HG02759 (cell line): ENCODE results near the gene APOBEC3F.

Experiments
- ATAC-seq: cut with Tn5 transposase; IDR thresholded peaks from one replicate; pipeline ENCODE4 v1.9.1; 2021; ENCODE audit warnings: mild to moderate bottlenecking, moderate library complexity; ENCODE audit not compliant: unreplicated experiment

The APOBEC3F gene

DNA sequence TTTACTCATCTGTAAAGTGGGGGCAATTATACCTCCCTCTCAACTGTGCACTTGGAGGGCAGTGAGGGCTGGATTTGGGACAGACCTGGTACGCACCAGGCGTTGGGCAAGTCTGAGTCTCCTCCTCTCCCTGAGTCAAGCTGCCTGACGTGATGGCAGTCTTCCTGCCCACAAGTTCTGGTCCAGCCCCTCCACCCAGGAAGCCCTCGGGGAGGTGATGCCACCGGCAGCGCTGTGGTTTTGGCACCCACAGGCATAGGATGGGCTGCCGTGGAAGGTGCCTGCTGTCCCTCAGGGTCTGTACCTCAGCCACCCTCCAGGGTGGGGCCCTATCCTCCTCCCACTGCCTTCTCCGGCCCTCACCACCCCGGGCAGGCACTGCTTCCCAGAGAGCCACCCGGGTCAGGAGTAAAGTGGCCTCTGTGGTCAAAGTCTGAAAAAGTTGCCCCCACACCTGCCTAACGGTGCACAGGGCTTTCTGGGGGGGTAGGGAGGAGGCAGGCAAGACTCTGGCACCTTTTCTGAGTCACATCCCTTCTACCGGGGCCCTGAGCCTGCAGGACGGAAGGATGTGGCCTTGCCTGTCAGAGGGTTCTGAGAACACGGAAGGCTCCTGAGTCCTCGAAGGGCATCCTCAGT, 49.9 kb downstream of the APOBEC3F start:
- ATAC-seq = no peak

DNA sequence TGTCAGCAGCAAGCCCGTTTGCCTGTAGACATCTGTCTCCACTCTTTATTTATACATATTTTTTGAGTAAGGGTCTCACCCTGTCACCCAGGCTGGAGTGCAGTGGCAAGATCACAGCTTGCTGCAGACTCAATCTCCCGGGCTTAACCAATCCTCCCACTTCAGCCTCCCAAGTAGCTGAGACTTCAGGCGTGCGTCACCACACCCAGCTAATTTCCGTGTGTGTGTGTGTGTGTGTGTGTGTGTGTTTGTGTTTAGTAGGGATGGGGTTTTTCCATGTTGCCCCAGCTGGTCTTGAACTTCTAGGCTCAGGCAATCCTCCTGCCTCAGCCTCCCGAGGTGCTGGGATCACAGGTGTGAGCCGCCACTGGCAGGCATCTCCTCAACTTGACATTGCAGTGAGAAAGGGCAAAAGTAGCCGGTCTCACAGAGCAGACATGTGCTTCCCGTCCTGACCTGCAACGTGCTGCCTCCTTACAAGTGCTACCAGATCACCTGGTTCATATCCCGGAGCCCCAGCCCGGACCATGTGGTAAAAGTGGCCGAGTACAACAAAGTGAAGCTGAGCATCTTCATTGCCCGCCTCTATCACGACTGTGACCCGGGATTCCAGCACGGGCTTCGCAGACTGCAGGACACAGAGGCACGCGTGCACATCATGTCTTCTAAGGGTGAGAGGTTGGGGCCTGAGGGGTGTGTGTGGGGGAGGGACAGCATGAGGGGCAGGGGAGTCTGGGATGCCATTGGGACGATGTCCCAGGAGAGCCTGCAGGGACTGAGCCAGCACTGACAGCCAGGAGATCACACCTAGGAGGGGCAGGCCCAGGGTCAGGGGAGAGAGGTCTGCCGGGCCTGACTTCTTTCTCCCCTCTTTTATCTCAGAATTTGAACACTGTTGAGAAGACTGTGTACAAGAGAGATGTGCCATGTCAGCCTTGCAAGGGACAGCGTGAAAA, 50.7 kb downstream of the APOBEC3F start:
- no peak for ATAC-seq

DNA sequence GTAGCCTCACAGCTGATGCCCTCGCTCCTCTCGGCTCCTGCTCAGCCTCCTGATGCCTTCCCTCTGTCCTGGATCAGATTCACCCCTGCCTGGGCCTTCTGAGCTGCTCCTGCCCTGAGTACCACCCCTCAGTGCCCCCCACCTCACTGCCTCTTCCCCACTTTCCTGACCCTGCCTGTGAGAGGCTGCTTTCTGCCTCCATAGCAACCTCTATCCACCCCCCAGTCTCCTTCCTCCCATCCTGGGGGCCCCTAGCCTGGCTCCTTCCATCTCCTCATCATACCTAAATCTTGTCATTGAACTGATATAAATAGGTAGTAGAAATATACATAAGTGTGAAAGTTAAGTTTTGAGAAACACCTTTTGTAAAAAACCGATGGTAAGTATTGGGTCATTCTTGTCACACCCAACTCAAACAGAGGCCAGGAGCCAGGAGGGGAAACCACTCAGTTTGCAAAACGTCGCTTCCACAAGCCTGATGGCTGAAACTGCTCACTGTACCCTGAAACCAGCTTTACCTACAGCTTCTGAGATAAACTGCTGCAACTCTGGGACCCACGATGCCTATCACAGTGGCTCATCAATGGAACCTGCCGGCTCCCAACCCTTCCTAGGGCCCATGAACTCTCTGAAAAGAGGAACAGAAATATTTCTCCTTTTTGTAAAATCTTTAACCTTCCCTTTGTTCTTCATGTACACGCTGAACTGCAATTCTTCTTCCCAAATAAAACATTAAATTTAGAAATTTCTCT, 51.6 kb downstream of the APOBEC3F start:
- no peak for ATAC-seq

DNA sequence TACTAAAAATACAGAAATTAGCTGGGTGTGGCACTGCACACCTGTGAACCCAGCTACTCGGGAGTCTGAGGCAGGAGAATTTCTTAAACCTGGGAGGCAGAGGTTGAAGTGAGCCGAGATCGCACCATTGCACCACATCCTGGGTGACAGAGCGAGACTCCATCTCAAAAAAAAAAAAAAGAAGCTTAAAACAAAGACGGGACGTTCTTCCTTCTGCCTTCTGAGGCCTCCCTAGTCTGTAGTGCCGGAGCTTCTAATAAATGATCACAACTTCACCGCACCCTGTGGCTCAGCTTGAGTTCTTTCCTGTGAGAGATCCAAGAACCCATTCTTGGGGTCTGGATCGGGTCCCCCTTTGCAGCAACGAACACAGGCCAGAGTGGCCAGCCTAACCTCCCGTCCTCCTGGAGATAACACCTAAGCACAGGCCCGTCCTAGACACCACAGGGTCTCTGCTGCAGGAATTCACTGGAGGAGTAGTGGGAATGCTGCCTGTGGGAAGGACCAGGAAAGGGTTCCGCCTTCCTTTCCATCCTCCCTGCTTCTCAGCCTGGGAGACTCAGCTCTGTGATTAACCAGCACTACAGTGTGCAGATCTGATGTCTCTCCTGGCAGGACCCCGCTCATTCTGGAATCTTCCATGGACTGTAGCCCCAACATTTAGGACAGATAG, 54.2 kb downstream of the APOBEC3F start:
- ATAC-seq = no peak

DNA sequence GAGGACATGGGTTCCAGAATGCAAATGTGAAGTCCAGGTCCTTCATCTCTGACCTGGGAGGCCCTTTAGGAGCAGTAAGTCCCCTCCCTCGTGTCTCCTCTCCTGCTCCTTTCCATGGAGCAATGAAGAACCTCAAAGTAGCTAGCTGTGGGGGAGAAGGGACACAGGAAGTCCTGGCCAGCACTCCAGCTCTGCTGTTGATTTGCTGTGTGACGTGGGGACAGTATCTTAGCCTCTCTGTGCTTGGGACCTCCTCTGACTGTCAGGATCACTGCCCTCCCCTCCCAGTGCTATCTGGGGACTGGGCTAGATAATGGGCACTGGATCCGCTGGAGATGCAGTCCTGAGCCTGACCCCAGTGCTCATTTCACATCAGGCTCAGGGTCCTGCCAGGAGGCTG, 55.3 kb downstream of the APOBEC3F start:
- no peak for ATAC-seq

DNA sequence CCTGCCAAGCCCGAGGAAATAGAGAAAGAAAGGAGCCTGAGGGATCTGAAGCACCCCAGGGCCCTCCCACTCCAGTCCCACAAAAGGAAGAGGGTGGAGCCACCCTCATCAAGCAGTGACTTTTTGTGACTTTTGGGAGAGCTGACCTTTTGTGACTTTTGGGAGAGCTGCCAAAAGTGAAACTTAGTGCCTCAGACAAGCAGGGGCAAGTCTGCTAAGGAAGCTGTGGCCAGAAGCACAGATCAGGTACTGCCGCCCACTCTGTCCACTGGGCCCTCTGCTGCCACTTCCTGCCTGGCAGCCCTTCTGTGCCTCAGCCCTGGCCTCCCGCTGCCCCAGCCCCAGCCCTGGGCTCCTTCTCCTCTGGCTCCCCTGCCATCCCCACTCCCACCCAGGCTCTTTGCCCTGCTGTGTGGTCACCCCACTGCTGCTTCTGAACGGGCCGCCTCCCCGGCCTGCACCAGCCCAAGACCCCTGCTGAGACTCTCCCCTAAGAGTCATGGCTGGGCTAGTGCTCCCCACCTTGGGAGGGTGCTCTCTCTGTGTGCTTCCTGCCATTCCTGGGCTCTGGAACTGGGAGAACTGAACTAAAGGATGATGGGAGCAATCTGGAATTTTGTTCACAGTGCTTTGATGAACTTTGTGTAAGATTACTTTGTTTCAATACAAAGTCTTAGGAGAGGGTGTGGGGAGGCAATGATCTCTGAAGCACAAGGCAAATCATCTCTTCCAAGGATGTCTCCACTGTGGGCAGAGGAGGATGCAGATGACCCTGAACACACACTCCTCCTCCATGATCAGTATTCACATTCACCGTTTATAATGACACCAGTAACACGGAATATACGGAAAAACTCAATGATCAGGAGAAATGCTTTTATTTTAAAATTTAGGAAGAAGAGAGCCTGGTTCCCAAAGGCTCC, 56.7 kb downstream of the APOBEC3F start, which contains the start of gene APOBEC3H:
APOBEC3H (plus strand) TSS at position 147 of the 923 bp plus-strand sequence. CDS start 3,035 bp downstream, outside the sequence.
- ATAC-seq = no peak

DNA sequence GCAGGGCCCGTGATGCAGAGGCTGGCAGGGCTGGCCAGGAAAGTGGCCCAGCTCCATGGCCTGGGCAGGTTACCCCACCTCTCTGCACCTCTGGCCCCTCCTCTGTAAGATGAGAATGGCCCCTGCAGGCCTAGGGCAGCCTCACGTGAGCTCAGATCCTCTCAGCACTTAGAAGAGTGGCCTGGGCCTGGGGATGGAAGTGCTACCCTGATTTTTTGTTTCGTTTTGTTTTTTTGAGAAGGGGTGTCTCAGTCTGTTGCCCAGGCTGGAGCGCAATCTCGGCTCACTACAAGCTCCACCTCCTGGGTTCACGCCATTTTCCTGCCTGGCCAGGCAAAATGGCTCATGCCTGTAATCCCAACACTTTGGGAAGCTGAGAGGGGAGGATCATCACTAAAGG, 57.4 kb downstream of the APOBEC3F start:
- no peak for ATAC-seq

DNA sequence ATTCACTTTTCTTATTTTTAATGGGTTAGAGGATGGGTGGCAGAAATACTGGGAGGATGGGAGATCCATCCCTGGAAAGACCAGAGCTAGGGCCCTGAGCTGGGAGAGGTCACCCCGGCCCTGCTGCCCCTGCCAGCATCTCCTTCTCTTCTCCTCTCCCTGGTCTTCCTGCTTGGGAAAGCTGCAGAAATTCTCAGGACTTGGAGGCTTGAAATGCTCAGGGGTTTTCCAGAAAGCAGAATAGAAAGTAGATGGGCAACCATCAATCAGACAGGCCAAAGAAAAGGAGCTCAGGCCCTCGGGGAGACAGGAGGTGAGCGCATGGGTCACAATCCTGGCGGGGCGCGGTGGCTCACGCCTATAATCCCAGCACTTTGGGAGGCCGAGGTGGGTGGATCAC, 57.9 kb downstream of the APOBEC3F start:
- no peak for ATAC-seq

DNA sequence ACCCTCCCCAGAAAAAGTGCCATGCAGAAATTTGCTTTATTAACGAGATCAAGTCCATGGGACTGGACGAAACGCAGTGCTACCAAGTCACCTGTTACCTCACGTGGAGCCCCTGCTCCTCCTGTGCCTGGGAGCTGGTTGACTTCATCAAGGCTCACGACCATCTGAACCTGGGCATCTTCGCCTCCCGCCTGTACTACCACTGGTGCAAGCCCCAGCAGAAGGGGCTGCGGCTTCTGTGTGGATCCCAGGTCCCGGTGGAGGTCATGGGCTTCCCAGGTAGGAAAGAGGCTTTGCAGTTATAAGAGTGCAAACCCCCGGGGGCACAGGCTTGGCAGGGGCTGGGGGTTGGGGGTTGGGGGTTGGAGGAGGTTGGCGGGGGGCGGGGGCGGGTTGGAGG, 60.6 kb downstream of the APOBEC3F start:
- no peak for ATAC-seq

DNA sequence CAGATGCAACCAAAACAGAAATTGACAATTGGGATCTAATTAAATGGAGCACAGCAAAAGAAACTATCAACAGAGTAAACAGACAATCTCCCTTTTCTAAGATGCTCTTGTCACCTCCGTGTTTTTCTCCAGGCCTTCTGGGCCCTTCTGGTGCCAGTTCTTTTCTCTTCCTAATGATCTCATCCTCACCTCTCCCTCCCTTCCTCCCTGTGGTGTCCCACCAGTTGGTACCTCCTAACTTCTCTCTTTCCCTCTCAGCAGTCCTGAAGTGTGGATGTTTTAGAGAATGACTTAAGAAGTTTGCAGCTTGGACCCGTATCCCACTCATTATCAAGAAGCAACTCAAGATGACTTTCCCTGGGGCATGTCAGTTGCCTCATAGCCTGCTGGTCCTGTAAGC, 62.8 kb downstream of the APOBEC3F start:
- no peak for ATAC-seq
